ENCODE results near the gene UPP1. TPM values are rescaled to one million over a fixed set of nuclear protein-coding genes. Genes with fewer than 3 reads are reported as not detected.

Gene UPP1
- polyA plus RNA-seq, 3 donors = 11.8 to 15.7 (median 14.2) TPM

GRCh38 chr7:48148311-48148710, 59.2 kb downstream of the UPP1 start:
- DNase-seq = no peak

- no peak for DNase-seq
Observed at GRCh38 chr7:48149058-48149457, 60.0 kb downstream of the UPP1 start.

DNA sequence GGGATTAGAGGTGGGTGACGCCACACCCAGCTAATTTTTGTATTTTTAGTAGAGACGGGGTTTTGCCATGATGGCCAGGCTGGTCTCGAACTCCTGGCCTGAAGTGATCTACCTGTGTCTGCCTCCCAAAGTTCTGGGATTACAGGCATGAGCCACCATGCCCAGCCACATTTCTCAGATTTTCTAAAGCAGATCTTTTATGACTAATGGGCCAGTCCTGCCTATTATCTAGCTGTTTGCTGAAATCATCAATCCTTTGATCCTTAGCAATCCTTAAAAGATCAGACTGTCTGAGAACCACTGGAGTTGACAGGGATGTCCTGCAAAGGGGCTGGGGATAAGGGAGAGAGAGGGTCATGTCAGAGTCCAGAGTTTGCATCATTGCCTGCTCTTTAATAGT, 61.0 kb downstream of the UPP1 start:
- DNase-seq = no peak

GRCh38 chr7:48154792-48155413, 65.8 kb downstream of the UPP1 start:
- DNase-seq = peak; percentile 12

Other genes starting within 250 kb of the UPP1 start
- gene PKD1L1, start 140.8 kb upstream of the UPP1 start, polyA plus RNA-seq (ENCODE audit: insufficient read length in 3 of 3) = under 1 TPM; 0.45 to 0.54 (median 0.50) TPM
- gene HUS1, start 109.7 kb upstream of the UPP1 start, polyA plus RNA-seq (ENCODE audit: insufficient read length in 3 of 3) = 10 to 100 TPM; 16.3 to 27.9 (median 23.6) TPM
- under 1 TPM; 0.22 to 0.39 (median 0.26) TPM for gene SUN3, start 60.2 kb upstream of the UPP1 start, polyA plus RNA-seq (ENCODE audit: insufficient read length in 3 of 3)
- 1 to 10 TPM in 1 of 3 donors, under 1 TPM in 2; 0.43 to 1.1 (median 0.64) TPM for gene C7orf57, start 53.7 kb upstream of the UPP1 start, polyA plus RNA-seq (ENCODE audit: insufficient read length in 3 of 3)
- 1 to 10 TPM in 1 of 3 donors, under 1 TPM in 2; 0.70 to 1.8 (median 0.88) TPM for gene ABCA13, start 82.2 kb downstream of the UPP1 start, polyA plus RNA-seq (ENCODE audit: insufficient read length in 3 of 3)

Measured in renal pelvis (tissue), 4 donors.